ENCODE data around the gene NDUFC1.
"Not testable (repeated sequence)": the region's sequence is repeated elsewhere in the genome, so short reads cannot be mapped to it uniquely, and the experiment has no call there.

Gene NDUFC1

GRCh38 chr4:139299536-139299935 is 2.7 kb downstream of the NDUFC1 start:
- in situ Hi-C loops (cut with MboI; ENCODE audit: low sequenced_read_pairs): no loop called here

- in situ Hi-C loops (cut with MboI; ENCODE audit: low sequenced_read_pairs): no loop called here
Measured at GRCh38 chr4:139297001-139297410, 5.3 kb downstream of the NDUFC1 start.

- in situ Hi-C loops (cut with MboI; ENCODE audit: low sequenced_read_pairs): no loop called here
Measured at GRCh38 chr4:139295942-139296299, 6.4 kb downstream of the NDUFC1 start.

GRCh38 chr4:139295206-139295941 is 6.9 kb downstream of the NDUFC1 start:
- in situ Hi-C loops (cut with MboI; ENCODE audit: low sequenced_read_pairs): no loop called here

GRCh38 chr4:139286186-139286698 is 16.0 kb downstream of the NDUFC1 start:
- in situ Hi-C loops (cut with MboI; ENCODE audit: low sequenced_read_pairs): no loop called here

GRCh38 chr4:139282721-139283075 is 19.6 kb downstream of the NDUFC1 start:
- in situ Hi-C loops (cut with MboI; ENCODE audit: low sequenced_read_pairs): no loop called here

GRCh38 chr4:139282065-139282720 is 20.1 kb downstream of the NDUFC1 start:
- in situ Hi-C loops (cut with MboI; ENCODE audit: low sequenced_read_pairs): no loop called here

- in situ Hi-C loops (cut with MboI; ENCODE audit: low sequenced_read_pairs): no loop called here
Measured at GRCh38 chr4:139279760-139280620, 22.3 kb downstream of the NDUFC1 start, which contains the start of gene MGARP. Gene MGARP, minus strand, starts transcription at chr4:139280225. Its CDS starts 67 bp downstream, at chr4:139280158.

GRCh38 chr4:139278912-139279759 is 23.1 kb downstream of the NDUFC1 start:
- in situ Hi-C loops (cut with MboI; ENCODE audit: low sequenced_read_pairs): no loop called here

GRCh38 chr4:139278485-139278884 is 23.8 kb downstream of the NDUFC1 start:
- in situ Hi-C loops (cut with MboI; ENCODE audit: low sequenced_read_pairs): no loop called here

GRCh38 chr4:139275281-139275735 is 27.0 kb downstream of the NDUFC1 start:
- in situ Hi-C loops (cut with MboI; ENCODE audit: low sequenced_read_pairs): no loop called here

- in situ Hi-C loops (cut with MboI; ENCODE audit: low sequenced_read_pairs): no loop called here
Measured at GRCh38 chr4:139274790-139275189, 27.5 kb downstream of the NDUFC1 start.

GRCh38 chr4:139273835-139274234 is 28.4 kb downstream of the NDUFC1 start:
- in situ Hi-C loops (cut with MboI; ENCODE audit: low sequenced_read_pairs): no loop called here

GRCh38 chr4:139267301-139267700 is 35.0 kb downstream of the NDUFC1 start:
- in situ Hi-C loops (cut with MboI; ENCODE audit: low sequenced_read_pairs): no loop called here

GRCh38 chr4:139266583-139267257 is 35.6 kb downstream of the NDUFC1 start:
- in situ Hi-C loops (cut with MboI; ENCODE audit: low sequenced_read_pairs): no loop called here

GRCh38 chr4:139266208-139266582 is 36.1 kb downstream of the NDUFC1 start:
- in situ Hi-C loops (cut with MboI; ENCODE audit: low sequenced_read_pairs): no loop called here

- in situ Hi-C loops (cut with MboI; ENCODE audit: low sequenced_read_pairs): no loop called here
Measured at GRCh38 chr4:139265654-139266053, 36.6 kb downstream of the NDUFC1 start.

GRCh38 chr4:139256349-139256748 is 45.9 kb downstream of the NDUFC1 start:
- in situ Hi-C loops (cut with MboI; ENCODE audit: low sequenced_read_pairs): no loop called here

- in situ Hi-C loops (cut with MboI; ENCODE audit: low sequenced_read_pairs): not testable (repeated sequence)
Measured at GRCh38 chr4:139255581-139255980, 46.7 kb downstream of the NDUFC1 start.

- in situ Hi-C loops (cut with MboI; ENCODE audit: low sequenced_read_pairs): no loop called here
Measured at GRCh38 chr4:139253713-139254112, 48.6 kb downstream of the NDUFC1 start.
